ENCODE results near the gene TLCD1. TPM values are rescaled to one million over a fixed set of nuclear protein-coding genes. Genes with fewer than 3 reads are reported as not detected.
"Not testable (repeated sequence)": the region's sequence is repeated elsewhere in the genome, so short reads cannot be mapped to it uniquely, and the experiment has no call there.

The TLCD1 gene
- total and polyA plus RNA-seq, 2 experiments from 2014 or later, result 26.5 to 47.0 TPM

DNA sequence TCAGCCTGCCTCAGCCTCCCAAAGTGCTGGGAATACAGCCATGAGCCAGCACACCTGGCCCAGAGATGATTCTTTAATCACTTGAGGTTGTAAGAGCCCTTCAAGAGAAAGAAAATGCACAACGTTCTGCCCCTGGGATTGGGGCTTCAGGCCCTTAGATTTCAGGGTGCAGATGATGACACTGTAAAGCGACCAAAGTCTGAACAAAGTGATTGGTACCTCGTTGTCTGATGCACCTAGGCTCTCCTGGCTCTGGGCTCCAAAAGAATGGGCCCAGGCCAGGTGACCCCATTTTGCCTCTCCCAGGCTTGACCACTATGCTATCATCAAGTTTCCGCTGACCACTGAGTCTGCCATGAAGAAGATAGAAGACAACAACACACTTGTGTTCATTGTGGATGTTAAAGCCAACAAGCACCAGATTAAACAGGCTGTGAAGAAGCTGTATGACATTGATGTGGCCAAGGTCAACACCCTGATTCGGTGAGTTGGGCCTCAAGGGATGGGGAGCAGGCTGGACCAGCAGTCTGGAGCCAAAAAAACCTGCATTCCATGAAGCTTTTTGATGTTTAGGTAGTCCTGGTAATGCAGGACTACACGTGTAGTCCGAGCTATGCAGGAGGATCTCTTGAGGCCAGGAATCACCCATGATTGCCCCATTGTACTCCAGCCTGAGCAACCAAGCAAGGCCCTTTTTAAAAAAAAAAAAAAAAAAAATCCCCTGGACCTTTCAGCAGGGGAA is 3.4 kb downstream of the TLCD1 start (continued):
- no peak for TF ChIP-seq NANOG (IDR thresholded peaks at IDR 0.05; ENCODE audit: borderline replicate concordance)
- TF ChIP-seq, protein P1, sequence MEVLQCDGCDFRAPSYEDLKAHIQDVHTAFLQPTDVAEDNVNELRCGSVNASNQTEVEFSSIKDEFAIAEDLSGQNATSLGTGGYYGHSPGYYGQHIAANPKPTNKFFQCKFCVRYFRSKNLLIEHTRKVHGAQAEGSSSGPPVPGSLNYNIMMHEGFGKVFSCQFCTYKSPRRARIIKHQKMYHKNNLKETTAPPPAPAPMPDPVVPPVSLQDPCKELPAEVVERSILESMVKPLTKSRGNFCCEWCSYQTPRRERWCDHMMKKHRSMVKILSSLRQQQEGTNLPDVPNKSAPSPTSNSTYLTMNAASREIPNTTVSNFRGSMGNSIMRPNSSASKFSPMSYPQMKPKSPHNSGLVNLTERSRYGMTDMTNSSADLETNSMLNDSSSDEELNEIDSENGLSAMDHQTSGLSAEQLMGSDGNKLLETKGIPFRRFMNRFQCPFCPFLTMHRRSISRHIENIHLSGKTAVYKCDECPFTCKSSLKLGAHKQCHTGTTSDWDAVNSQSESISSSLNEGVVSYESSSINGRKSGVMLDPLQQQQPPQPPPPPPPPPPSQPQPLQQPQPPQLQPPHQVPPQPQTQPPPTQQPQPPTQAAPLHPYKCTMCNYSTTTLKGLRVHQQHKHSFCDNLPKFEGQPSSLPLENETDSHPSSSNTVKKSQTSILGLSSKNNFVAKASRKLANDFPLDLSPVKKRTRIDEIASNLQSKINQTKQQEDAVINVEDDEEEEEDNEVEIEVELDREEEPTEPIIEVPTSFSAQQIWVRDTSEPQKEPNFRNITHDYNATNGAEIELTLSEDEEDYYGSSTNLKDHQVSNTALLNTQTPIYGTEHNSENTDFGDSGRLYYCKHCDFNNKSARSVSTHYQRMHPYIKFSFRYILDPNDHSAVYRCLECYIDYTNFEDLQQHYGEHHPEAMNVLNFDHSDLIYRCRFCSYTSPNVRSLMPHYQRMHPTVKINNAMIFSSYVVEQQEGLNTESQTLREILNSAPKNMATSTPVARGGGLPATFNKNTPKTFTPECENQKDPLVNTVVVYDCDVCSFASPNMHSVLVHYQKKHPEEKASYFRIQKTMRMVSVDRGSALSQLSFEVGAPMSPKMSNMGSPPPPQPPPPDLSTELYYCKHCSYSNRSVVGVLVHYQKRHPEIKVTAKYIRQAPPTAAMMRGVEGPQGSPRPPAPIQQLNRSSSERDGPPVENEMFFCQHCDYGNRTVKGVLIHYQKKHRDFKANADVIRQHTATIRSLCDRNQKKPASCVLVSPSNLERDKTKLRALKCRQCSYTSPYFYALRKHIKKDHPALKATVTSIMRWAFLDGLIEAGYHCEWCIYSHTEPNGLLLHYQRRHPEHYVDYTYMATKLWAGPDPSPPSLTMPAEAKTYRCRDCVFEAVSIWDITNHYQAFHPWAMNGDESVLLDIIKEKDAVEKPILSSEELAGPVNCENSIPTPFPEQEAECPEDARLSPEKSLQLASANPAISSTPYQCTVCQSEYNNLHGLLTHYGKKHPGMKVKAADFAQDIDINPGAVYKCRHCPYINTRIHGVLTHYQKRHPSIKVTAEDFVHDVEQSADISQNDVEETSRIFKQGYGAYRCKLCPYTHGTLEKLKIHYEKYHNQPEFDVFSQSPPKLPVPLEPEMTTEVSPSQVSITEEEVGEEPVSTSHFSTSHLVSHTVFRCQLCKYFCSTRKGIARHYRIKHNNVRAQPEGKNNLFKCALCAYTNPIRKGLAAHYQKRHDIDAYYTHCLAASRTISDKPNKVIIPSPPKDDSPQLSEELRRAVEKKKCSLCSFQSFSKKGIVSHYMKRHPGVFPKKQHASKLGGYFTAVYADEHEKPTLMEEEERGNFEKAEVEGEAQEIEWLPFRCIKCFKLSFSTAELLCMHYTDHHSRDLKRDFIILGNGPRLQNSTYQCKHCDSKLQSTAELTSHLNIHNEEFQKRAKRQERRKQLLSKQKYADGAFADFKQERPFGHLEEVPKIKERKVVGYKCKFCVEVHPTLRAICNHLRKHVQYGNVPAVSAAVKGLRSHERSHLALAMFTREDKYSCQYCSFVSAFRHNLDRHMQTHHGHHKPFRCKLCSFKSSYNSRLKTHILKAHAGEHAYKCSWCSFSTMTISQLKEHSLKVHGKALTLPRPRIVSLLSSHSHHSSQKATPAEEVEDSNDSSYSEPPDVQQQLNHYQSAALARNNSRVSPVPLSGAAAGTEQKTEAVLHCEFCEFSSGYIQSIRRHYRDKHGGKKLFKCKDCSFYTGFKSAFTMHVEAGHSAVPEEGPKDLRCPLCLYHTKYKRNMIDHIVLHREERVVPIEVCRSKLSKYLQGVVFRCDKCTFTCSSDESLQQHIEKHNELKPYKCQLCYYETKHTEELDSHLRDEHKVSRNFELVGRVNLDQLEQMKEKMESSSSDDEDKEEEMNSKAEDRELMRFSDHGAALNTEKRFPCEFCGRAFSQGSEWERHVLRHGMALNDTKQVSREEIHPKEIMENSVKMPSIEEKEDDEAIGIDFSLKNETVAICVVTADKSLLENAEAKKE (CRISPR knock-in tag; IDR thresholded peaks at IDR 0.05), result no peak
- no peak for TF ChIP-seq EZH2 (IDR thresholded peaks at IDR 0.05; ENCODE audit: low read depth, unreplicated experiment)

DNA sequence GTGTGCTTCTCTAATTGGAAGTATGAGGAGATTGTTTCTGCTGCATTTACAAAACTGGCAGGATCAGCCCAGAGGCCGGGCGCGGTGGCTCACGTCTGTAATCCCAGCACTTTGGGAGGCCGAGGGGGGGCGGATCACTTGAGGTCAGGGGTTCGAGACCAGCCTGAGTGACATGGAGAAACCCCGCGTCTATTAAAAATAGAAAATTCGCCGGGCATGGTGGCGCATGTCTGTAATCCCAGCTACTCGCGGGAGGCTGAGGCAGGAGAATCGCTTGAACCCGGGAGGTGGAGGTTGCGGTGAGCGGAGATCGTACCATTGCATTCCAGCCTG is 5.1 kb downstream of the TLCD1 start:
- peaks cover 33% of the 10 kb centered on the region for H4K20me1 ChIP-seq (replicated peaks; ENCODE audit: insufficient read depth)
- H3K9me3 Mint-ChIP-seq; H3K27me3 ChIP-seq (ENCODE audit: insufficient read depth); ATAC-seq; H3K9me2 ChIP-seq (ENCODE audit: insufficient read depth); H2AFZ ChIP-seq; DNase-seq (ENCODE audit: low spot score): not testable (repeated sequence)
- peak overlapping the region; percentile 98 for H3K4me3 ChIP-seq
- peaks cover 56% of the 10 kb centered on the region for H3K4me1 Mint-ChIP-seq
- H3K4me3 Mint-ChIP-seq, result peak overlapping the region; percentile 100
- H3K4me1 ChIP-seq (ENCODE audit: insufficient read depth), result peaks cover 46% of the 10 kb centered on the region
- peaks cover 39% of the 10 kb centered on the region for H3K27me3 Mint-ChIP-seq (ENCODE audit: insufficient read depth, low read depth, poor library complexity)
- H3K27ac ChIP-seq (ENCODE audit: low read depth), result peak overlapping the region; percentile 56
- peaks cover 57% of the 10 kb centered on the region for H3F3A ChIP-seq (replicated peaks; ENCODE audit: low read depth)
- H3K27ac Mint-ChIP-seq, result peak overlapping the region; percentile 100
- H3K36me3 ChIP-seq (ENCODE audit: insufficient read depth), result peaks cover 39% of the 10 kb centered on the region
- H3K79me2 ChIP-seq (replicated peaks; ENCODE audit: insufficient read depth), result peaks cover 50% of the 10 kb centered on the region
- peak overlapping the region; percentile 98 for H3K4me2 ChIP-seq
- peaks cover 63% of the 10 kb centered on the region for H3K36me3 Mint-ChIP-seq (ENCODE audit: low read depth)

Data from GM23338 (cell line).